MM.1S (cell line): ENCODE results near the gene VSX1.

ENCODE experiments used
- EZH2 ChIP-seq: fragments of 300-600 bp; sonication (generic); optimal IDR thresholded peaks from 2 replicates; pipeline ENCODE3; 2017; ENCODE audit warnings: low read depth, mild to moderate bottlenecking, antibody characterized with exemption, low read length, mixed read lengths
- EZH2phosphoT487 ChIP-seq: fragments of 300-600 bp; sonication (generic); IDR thresholded peaks from 2 replicates; pipeline ENCODE4 v1.6.1; 2018; ENCODE audit warnings: antibody characterized with exemption, low read length
- TF ChIP-seq, protein P1 (sequence below): fragments of 300-600 bp; sonication (generic); IDR thresholded peaks from 2 replicates; pipeline ENCODE4 v1.5.1; 2016; ENCODE audit warnings: antibody characterized with exemption, low read length, mixed read lengths

DNA sequence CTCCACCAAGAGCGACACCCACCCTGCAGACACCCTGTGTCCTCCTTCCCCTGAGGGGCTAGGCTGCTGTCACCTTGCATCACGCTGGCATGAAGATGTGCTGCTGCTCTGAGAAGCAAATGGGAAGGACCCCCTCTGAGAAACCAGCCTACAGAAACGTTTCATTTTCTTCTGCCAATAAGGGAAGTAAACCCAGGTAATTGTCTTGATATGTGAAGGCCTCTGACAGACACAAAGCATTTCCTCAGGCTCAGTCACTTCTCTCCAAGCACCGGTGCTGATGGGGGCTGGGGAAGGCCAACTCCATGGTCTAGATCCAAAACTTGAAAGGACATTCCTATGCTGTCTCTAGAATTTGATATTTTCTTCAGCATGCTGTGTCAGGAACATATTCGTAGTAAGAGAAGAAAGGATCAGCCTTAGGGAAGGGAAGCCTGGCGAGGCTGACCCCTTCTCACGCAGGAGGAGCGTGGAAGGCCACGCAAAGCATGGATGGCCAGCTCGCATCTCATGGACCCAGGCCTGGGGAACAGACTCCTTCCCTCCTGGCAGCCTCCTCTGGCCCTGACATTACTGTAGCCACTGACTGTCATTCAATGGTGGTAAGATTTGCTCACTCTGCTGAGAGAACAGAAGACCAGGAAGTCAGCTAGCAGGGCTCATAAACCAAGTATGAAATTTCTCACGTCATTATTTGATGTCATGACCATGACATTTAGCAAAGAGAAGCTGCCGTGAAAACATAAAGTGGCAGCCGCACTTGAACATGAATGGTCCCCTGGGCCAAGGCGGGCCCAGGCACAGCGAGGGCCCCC is 44.4 kb downstream of the VSX1 start:
- TF ChIP-seq, protein P1, sequence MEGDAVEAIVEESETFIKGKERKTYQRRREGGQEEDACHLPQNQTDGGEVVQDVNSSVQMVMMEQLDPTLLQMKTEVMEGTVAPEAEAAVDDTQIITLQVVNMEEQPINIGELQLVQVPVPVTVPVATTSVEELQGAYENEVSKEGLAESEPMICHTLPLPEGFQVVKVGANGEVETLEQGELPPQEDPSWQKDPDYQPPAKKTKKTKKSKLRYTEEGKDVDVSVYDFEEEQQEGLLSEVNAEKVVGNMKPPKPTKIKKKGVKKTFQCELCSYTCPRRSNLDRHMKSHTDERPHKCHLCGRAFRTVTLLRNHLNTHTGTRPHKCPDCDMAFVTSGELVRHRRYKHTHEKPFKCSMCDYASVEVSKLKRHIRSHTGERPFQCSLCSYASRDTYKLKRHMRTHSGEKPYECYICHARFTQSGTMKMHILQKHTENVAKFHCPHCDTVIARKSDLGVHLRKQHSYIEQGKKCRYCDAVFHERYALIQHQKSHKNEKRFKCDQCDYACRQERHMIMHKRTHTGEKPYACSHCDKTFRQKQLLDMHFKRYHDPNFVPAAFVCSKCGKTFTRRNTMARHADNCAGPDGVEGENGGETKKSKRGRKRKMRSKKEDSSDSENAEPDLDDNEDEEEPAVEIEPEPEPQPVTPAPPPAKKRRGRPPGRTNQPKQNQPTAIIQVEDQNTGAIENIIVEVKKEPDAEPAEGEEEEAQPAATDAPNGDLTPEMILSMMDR = no peak
- no peak for TF ChIP-seq EZH2
- no peak for TF ChIP-seq EZH2phosphoT487
